Stomach (tissue), 4 donors: ENCODE measurements around the gene CPED1.

Experiments
- POLR2A ChIP-seq, 4 donors: fragments of 450-650 bp; IDR thresholded peaks; one replicate each; pipeline ENCODE4 v1.6.1; 2016; ENCODE audit warnings: antibody characterized with exemption in 4 of 4, control low read depth in 2 of 4, mild to moderate bottlenecking in 1 of 4, moderate library complexity in 1 of 4
- TF ChIP-seq, protein P1 (sequence below), 7 experiments: fragments of 450-650 bp in 4 of 7; fragments of 200-600 bp in 3 of 7; sonication (generic) in 3 of 7; IDR thresholded peaks; one replicate each; pipeline ENCODE4 v1.5.1; 2016 to 2019; ENCODE audit warnings: antibody characterized with exemption in 7 of 7, control low read depth in 2 of 7, mild to moderate bottlenecking in 1 of 7

DNA sequence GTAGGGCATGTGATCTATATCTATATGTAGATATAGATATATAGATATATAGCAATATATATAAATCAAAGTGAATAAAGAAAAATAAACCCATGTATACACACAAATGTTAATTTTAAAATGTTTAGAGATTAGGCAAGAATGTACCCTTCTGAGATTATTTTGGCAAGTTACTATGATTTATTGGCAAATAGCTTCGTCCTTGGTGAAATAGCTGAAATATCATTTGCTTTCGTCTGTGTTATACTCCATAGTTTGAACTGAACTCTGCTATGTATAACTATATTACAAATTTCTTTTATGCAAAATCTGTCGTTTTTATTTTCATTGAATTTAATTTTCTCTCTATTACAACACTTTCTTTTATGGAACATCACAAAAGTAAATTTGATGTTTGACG, 57.5 kb downstream of the CPED1 start:
- TF ChIP-seq, protein P1, sequence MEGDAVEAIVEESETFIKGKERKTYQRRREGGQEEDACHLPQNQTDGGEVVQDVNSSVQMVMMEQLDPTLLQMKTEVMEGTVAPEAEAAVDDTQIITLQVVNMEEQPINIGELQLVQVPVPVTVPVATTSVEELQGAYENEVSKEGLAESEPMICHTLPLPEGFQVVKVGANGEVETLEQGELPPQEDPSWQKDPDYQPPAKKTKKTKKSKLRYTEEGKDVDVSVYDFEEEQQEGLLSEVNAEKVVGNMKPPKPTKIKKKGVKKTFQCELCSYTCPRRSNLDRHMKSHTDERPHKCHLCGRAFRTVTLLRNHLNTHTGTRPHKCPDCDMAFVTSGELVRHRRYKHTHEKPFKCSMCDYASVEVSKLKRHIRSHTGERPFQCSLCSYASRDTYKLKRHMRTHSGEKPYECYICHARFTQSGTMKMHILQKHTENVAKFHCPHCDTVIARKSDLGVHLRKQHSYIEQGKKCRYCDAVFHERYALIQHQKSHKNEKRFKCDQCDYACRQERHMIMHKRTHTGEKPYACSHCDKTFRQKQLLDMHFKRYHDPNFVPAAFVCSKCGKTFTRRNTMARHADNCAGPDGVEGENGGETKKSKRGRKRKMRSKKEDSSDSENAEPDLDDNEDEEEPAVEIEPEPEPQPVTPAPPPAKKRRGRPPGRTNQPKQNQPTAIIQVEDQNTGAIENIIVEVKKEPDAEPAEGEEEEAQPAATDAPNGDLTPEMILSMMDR (IDR thresholded peaks at IDR 0.05) = no peak
- TF ChIP-seq POLR2A (IDR thresholded peaks at IDR 0.05) = no peak
